K562 (cell line): ENCODE measurements around the gene CD300LB.

Experiments
- ELK3 ChIP-seq: fragments of 450-650 bp; formaldehyde crosslinking; IDR thresholded peaks from 2 replicates; pipeline ENCODE4 v1.4.0; 2020; ENCODE audit warnings: mild to moderate bottlenecking
- GMEB1 ChIP-seq: fragments of 250-450 bp; sonication (Bioruptor Pico); IDR thresholded peaks from 2 replicates; pipeline ENCODE4 v1.4.0; 2020; ENCODE audit warnings: mild to moderate bottlenecking
- MAFK ChIP-seq: IDR thresholded peaks from 2 replicates; pipeline ENCODE4 v1.6.1; 2011; ENCODE audit warnings: low read length, improper control_type of control experiment
- MAX ChIP-seq: sonication (generic); formaldehyde crosslinking; IDR thresholded peaks from 2 replicates; pipeline ENCODE4 v1.9.0; 2022; ENCODE audit warnings: mild to moderate bottlenecking, missing genetic modification reagents
- NR3C1 ChIP-seq: sonication (generic); formaldehyde crosslinking; IDR thresholded peaks from 2 replicates; pipeline ENCODE4 v1.8.1; 2022; ENCODE audit warnings: missing genetic modification reagents
- POLR2A ChIP-seq: fragments of 450-650 bp; conservative IDR thresholded peaks from 2 replicates; pipeline ENCODE4 v1.6.1; 2016
- RCOR1 ChIP-seq, 2 experiments: IDR thresholded peaks; 2 replicates each; pipeline ENCODE4 v1.6.1; 2012; ENCODE audit warnings: low read depth in 2 of 2, low read length in 2 of 2, borderline replicate concordance in 1 of 2, improper control_type of control experiment in 1 of 2
- SETDB1 ChIP-seq: IDR thresholded peaks from one replicate; pipeline ENCODE4 v1.6.1; 2012; ENCODE audit warnings: low read length, control low read depth, inconsistent platforms
- TFE3 ChIP-seq: fragments of 450-650 bp; formaldehyde crosslinking; IDR thresholded peaks from 2 replicates; pipeline ENCODE4 v1.4.0; 2020; ENCODE audit warnings: mild to moderate bottlenecking, mixed read lengths
- ZFP91 ChIP-seq: sonication (generic); formaldehyde crosslinking; IDR thresholded peaks from 2 replicates; pipeline ENCODE4 v1.8.0; 2022; ENCODE audit warnings: mild to moderate bottlenecking, missing genetic modification reagents

GRCh38 chr17:74521701-74522201, 9.5 kb downstream of the CD300LB start:
- TF ChIP-seq NR3C1 (CRISPR knock-in tag): no peak
- no peak for TF ChIP-seq GMEB1
- no peak for TF ChIP-seq SETDB1
- no peak for TF ChIP-seq TFE3 (CRISPR knock-in tag)
- TF ChIP-seq POLR2A: no peak
- TF ChIP-seq ZFP91 (CRISPR knock-in tag): no peak
- no peak for TF ChIP-seq RCOR1 (IDR thresholded peaks at IDR 0.05; ENCODE audit: borderline replicate concordance in 1 of 2, low read depth in 2 of 2, low read length in 2 of 2)
- no peak for TF ChIP-seq MAFK
- no peak for TF ChIP-seq ELK3 (CRISPR knock-in tag)
- no peak for TF ChIP-seq MAX (CRISPR knock-in tag)
